Right lung (tissue), 5 donors: ENCODE data around the gene USP15. TPM values are rescaled to one million over a fixed set of nuclear protein-coding genes. Genes with fewer than 3 reads are reported as not detected.
"Not testable (repeated sequence)": the region's sequence is repeated elsewhere in the genome, so short reads cannot be mapped to it uniquely, and the experiment has no call there.

ENCODE experiments used
- DNase-seq, 2 donors: peaks; one replicate each; pipeline ENCODE4 v3.0.0-alpha.2; 2013
- polyA plus RNA-seq, 5 donors: library from polyadenylated mRNA; unstranded; fragments of 120-200 nt; gene quantifications; one replicate each; pipeline versions ENCODE4 v1.2.1 to v1.2.3, GENCODE V29; 2013; ENCODE audit warnings: inconsistent platforms in 1 of 5, low replicate concordance in 1 of 5; ENCODE audit not compliant: insufficient read length in 5 of 5, insufficient read depth in 1 of 5

Gene USP15
- polyA plus RNA-seq, 5 donors = 33.1 to 64.3 (median 54.9) TPM

DNA sequence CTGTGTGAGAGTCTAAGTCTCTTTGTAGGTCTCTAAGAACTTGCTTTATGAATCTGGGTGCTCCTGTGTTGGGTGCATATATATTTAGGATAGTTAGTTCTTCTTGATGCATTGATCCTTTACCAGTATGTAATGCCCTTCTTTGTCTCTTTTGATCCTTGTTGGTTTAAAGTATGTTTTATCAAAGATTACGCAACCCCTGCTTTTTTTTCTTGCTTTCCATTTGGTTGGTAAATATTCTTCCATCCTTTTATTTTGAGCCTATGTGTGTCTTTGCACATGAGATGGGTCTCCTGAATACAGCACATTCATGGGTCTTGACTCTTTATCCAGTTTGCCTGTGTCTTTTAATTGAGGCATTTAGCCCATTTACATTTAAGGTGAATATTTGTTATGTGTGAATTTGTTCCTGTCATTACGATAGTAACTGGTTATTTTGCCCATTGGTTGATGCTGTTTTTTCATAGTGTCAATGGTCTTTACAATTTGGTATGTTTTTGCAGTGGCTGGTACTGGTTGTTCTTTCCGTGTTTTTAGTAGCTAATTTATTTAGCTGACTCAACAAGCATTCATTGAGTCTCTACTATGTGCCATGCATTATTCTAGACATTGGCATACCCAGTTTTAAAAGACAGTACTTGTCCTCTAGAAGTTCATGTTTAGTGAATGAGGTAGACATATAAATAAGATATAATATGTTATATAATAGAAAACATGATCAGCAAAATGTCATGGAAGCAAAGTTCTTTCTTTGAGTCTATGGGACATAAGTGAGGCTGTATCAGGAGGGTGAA lies 108.4 kb downstream of the USP15 start:
- not testable (repeated sequence) for DNase-seq

DNA sequence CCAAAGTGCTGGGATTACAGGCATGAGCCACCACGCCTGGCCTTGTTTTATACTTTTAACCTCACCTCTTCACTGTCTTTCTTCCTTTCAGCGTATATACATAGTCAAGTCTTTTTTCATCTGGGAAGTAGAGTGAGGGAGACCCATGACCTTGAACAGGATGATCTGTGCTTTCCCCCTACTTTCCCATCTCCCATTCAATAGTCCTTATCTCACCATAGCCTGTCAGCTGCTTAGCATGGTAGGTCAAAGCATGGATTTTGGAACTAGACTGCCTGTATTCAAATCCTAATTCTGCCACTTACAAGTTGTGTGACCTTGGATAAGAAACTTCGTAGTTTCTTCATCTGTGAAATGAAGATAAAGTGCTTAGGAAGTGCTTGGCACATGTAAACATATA lies 110.0 kb downstream of the USP15 start:
- DNase-seq = no peak

- DNase-seq = no peak
Observed at GRCh38 chr12:62371661-62372060, 111.5 kb downstream of the USP15 start.

- DNase-seq = no peak
Observed at GRCh38 chr12:62372134-62372533, 111.9 kb downstream of the USP15 start.

DNA sequence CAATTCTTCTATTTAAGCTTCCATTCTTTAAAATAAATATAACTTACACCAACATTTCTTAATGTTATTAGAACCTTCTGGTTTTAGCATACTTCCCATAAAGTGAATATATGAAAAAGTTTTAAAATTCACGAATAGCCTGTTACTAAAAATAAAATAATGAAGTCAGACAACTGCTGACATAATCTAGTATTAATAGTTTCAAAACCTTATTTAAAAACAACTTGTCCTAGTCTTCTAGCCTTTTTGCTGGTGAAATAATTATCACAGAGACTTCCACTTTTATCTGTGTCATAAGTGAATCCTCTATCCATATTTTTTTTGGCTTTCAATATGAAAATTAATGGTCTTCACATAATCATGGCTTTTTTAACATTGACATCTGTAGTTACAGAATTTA lies 112.6 kb downstream of the USP15 start:
- DNase-seq = no peak

DNA sequence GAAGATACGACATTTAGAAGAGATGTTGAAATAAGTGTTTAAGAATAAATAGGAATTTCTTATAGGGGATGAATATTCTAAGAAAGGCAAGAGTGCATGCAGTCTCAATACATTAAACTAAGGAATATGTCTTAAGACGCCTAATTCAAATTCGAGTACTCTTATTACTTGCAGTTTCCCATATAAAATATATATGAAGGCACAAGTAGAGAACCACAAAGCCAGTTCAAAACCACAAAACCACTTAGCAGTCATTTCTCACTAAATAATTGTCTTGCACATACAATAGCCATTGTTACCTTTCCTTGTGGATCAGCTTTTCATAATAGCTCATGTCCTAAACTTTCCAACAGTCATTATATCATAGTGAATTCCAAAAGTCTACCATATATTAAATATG lies 115.4 kb downstream of the USP15 start:
- DNase-seq = no peak

- peak in 1 of 2 donors; percentile 0 for DNase-seq
Observed at GRCh38 chr12:62379026-62379722, 119.0 kb downstream of the USP15 start.

- DNase-seq = no peak
Observed at GRCh38 chr12:62379723-62380045, 119.5 kb downstream of the USP15 start.

DNA sequence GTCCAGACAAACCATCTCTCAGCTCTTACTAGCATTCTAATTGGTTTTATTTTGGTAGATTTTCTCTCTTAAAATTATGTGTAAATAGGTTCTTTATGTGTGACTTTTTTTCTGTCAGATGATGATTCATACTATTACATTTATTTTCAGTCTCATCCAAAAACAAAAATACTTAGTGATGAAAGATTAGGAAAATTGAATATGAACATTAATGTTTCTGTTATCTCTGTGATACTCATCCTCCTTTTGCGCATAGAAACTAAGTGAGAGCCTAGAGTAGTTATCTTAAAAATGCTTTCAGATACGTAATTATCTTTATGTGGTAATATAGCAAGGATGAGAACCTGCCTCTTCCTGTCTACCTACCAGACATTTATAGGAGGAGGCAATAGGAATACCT lies 122.3 kb downstream of the USP15 start:
- DNase-seq = no peak

GRCh38 chr12:62396750-62397149 lies 136.5 kb downstream of the USP15 start:
- DNase-seq = peak; percentile 9

GRCh38 chr12:62400135-62400534 lies 139.9 kb downstream of the USP15 start:
- DNase-seq = no peak

DNA sequence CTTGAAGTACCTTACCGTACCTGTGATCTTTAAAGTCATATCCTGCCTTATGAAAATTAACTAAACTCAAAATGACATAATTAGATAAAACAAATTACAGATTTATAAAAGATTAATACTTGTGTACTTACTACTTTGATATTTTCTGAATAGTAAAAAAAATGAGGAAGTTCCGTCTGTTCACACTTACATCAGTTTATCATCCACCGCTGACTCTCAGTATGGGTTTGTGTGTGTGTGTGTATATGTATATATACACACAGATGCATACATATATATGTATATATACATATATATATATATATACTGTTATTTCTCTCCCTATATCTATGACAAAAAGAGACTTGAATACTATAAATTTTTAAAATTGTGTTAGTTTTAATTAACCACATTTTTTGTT lies 141.4 kb downstream of the USP15 start:
- DNase-seq = no peak

DNA sequence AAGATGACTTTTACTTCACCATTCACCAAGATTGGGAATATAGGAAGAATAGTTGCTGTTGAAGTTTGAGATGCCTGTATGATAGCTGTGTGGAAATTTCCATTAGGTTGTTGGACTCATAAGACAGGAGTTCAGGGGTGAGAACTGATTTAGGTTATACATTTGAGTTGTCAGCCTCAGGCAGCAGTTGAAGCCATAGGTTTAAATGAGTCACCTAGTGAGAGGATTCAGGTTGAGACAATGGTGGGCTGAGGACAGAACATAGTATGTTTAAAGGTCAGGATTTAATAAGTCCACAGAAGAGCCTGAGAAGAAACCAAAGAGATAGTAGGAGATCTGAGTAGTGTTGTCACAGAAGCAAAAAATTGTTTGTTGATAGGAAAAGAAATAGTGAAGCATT lies 142.8 kb downstream of the USP15 start:
- no peak for DNase-seq

- no peak for DNase-seq
Observed at GRCh38 chr12:62407587-62407986, 147.4 kb downstream of the USP15 start.

GRCh38 chr12:62409068-62409467 lies 148.9 kb downstream of the USP15 start:
- DNase-seq = no peak

GRCh38 chr12:62414180-62414579 lies 154.0 kb downstream of the USP15 start:
- DNase-seq = no peak

DNA sequence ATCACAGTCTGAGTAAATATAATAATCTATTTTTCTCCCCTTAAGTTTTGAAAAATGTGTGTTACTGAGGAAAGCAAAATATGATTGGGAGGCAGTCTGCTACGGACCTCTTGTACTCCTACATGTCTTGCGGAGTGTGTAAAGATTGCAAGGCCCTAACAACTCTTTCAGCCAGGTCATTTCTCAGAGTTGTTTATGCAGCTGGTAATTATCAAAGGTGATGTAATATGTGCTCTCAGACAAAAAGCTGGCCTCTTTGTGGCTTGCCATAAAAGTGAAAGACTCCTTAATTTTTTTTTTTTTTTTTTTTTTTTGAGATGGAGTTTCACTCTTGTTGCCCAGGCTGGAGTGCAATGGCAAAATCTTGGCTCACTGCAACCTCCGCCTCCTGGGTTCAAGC lies 165.9 kb downstream of the USP15 start:
- no peak for DNase-seq

GRCh38 chr12:62429457-62429856 lies 169.3 kb downstream of the USP15 start:
- DNase-seq = no peak

DNA sequence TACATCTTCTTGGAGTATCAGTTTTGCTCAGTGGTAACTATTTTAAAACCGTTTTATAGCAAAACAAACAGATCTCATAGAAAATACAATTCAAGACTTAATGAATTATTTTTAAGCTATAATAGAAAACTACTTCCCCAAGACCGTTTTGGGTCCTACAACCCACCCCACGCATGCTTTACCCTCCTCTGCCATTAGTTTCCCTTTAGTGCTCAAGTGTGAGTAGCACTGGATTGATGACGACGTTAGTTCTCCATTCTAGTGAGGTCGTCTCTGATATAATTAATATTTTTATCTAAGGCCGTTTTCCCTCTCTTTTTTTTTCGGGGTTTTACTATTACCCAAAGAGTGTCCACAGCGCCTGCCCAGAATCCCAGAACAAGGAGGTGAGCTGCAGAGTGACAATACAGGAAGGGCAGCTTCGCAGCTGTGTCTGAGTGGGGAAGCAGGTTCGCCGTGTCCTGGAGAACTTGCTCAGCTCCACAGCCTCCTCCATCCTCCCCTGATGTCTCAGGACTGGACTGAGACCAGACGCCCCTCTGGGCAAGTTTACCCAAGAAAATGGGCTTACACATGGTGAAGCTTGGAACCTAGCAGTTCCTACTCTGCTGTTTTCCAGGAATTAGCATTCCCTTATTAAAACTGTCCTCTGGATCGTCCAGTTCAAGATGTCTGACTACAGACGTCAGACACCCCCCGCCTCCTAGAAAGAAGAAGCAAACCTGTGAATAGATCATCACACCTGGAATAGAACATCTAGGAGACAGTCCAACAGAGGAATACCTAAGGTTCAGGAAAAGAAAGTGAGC lies 174.5 kb downstream of the USP15 start:
- DNase-seq = no peak

- DNase-seq = peak; percentile 21 to 27
Observed at GRCh38 chr12:62435303-62436163, 175.3 kb downstream of the USP15 start.

- no peak for DNase-seq
Observed at GRCh38 chr12:62436164-62436503, 175.9 kb downstream of the USP15 start.
